HCT116 (cell line): Measurements from ENCODE around the gene HUNK.

Source experiments
- ATF3 ChIP-seq: IDR thresholded peaks from 2 replicates; pipeline ENCODE4 v1.6.1; 2012
- CBX3 ChIP-seq: IDR thresholded peaks from 2 replicates; pipeline ENCODE4 v1.6.1; 2012; ENCODE audit warnings: low read depth
- CEBPB ChIP-seq: IDR thresholded peaks from 2 replicates; pipeline ENCODE4 v1.6.1; 2012; ENCODE audit warnings: low read depth
- EGR1 ChIP-seq: IDR thresholded peaks from 2 replicates; pipeline ENCODE4 v1.6.1; 2012; ENCODE audit warnings: low read depth
- EZH2 ChIP-seq: fragments of 200-600 bp; sonication (generic); IDR thresholded peaks from 2 replicates; pipeline ENCODE4 v1.6.1; 2017; ENCODE audit warnings: antibody characterized with exemption, mixed run types
- MAX ChIP-seq: IDR thresholded peaks from 2 replicates; pipeline ENCODE4 v1.6.1; 2012
- POLR2A ChIP-seq: IDR thresholded peaks from 2 replicates; pipeline ENCODE4 v1.7.0; 2011; ENCODE audit warnings: borderline replicate concordance; ENCODE audit not compliant: insufficient read depth, insufficient read length; ENCODE audit errors: extremely low read depth
- POLR2AphosphoS5 ChIP-seq: IDR thresholded peaks from 2 replicates; pipeline ENCODE4 v1.6.1; 2011; ENCODE audit warnings: mild to moderate bottlenecking, low read depth, low read length, moderate library complexity
- REST ChIP-seq: IDR thresholded peaks from 2 replicates; pipeline ENCODE4 v1.6.1; 2012; ENCODE audit warnings: low read depth
- YY1 ChIP-seq: IDR thresholded peaks from 2 replicates; pipeline ENCODE4 v1.6.1; 2011; ENCODE audit warnings: low read length, low read depth, moderate library complexity, mild to moderate bottlenecking; ENCODE audit not compliant: insufficient replicate concordance; ENCODE audit errors: extremely low read depth
- ZFX ChIP-seq: fragments of 450-650 bp; IDR thresholded peaks from 2 replicates; pipeline ENCODE4 v1.6.1; 2017
- ZNF274 ChIP-seq: fragments of 200-500 bp; sonication (Bioruptor generic); IDR thresholded peaks from 2 replicates; pipeline ENCODE4 v1.6.1; 2014; ENCODE audit warnings: mild to moderate bottlenecking, low read depth, low read length, inconsistent platforms
- TF ChIP-seq, protein P1 (sequence below), 3 experiments: fragments of 200-600 bp in 1 of 3; sonication (generic) in 1 of 3; IDR thresholded peaks in 2 of 3; conservative IDR thresholded peaks in 1 of 3; 2 replicates each; pipeline ENCODE4 v1.5.1; 2012 to 2017; ENCODE audit warnings: low read depth in 2 of 3, low read length in 2 of 3, antibody characterized with exemption in 1 of 3, borderline replicate concordance in 1 of 3, control low read depth in 1 of 3, mild to moderate bottlenecking in 1 of 3, mixed read lengths in 1 of 3, mixed run types in 1 of 3, moderate library complexity in 1 of 3; ENCODE audit not compliant: insufficient read depth in 1 of 3

DNA sequence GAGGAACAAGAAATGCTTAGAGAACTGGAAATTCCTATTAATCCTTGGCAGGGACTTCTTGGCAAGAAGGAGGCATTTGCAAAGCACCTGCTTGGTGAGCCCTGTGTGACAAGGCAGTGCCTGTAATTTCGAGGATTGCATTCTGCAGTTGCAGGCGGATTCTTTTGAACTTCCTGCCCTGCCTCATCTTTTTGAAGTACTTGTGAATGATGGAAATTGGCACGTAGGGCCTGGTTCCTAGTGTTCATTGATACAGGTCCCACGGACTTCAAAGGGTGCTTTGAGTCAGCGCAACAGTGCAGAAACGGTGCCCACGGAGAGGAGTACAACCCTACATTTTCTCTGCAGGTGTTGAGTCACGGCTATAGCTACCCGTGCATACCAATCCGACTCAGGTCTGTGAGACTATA, 6.4 kb downstream of the HUNK start:
- TF ChIP-seq EGR1 (no peak), ATF3 (no peak), REST (no peak), ZFX (no peak), CEBPB (no peak), POLR2A (no peak), EZH2 (no peak), CBX3 (no peak), YY1 (no peak), MAX (no peak), ZNF274 (no peak), POLR2AphosphoS5 (no peak)
- TF ChIP-seq, protein P1, sequence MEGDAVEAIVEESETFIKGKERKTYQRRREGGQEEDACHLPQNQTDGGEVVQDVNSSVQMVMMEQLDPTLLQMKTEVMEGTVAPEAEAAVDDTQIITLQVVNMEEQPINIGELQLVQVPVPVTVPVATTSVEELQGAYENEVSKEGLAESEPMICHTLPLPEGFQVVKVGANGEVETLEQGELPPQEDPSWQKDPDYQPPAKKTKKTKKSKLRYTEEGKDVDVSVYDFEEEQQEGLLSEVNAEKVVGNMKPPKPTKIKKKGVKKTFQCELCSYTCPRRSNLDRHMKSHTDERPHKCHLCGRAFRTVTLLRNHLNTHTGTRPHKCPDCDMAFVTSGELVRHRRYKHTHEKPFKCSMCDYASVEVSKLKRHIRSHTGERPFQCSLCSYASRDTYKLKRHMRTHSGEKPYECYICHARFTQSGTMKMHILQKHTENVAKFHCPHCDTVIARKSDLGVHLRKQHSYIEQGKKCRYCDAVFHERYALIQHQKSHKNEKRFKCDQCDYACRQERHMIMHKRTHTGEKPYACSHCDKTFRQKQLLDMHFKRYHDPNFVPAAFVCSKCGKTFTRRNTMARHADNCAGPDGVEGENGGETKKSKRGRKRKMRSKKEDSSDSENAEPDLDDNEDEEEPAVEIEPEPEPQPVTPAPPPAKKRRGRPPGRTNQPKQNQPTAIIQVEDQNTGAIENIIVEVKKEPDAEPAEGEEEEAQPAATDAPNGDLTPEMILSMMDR (IDR thresholded peaks at IDR 0.05 in 2 of 3, conservative IDR thresholded peaks at IDR 0.05 in 1 of 3; ENCODE audit: borderline replicate concordance in 1 of 3, insufficient read depth in 1 of 3, low read depth in 2 of 3, low read length in 2 of 3), result no peak
